Pancreas (tissue), 10 donors: ENCODE results near the gene SLC25A25. TPM values are rescaled to one million over a fixed set of nuclear protein-coding genes. Genes with fewer than 3 reads are reported as not detected.
A peak's percentile ranks its signal among the peaks of the same experiment; 100 is the strongest.

Experiments
- ATAC-seq, 4 donors: fragments of 200-7000 bp; cut with Tn5 transposase; one replicate each; pipeline versions ENCODE4 v1.8.0 to v1.9.1; 2020; ENCODE audit warnings: mild to moderate bottlenecking in 4 of 4, moderate library complexity in 4 of 4
- DNase-seq, 6 donors: peaks; one replicate each; pipeline ENCODE4 v3.0.0-alpha.2; 2020
- FAIRE-seq: peaks from 2 replicates; lab custom pipeline; 2012; peaks lifted over from hg19 to GRCh38; lab: Jason Lieb, UNC
- H3K27ac ChIP-seq, 4 donors: fragments of 200-600 bp; sonication (generic); 1 replicate in 3 of 4; 2 replicates in 1 of 4; pipeline versions ENCODE4 v1.5.0 to v1.8.0; 2020
- H3K27me3 ChIP-seq, 4 donors: fragments of 200-600 bp; one replicate each; pipeline ENCODE4 v1.8.0; 2021
- H3K36me3 ChIP-seq, 3 donors: fragments of 200-600 bp; sonication (generic) in 1 of 3; one replicate each; pipeline versions ENCODE4 v1.5.0 to v1.8.0; 2020 to 2021
- H3K4me1 ChIP-seq, 3 donors: fragments of 200-600 bp; one replicate each; pipeline ENCODE4 v1.8.0; 2021
- H3K4me3 ChIP-seq, 4 donors: fragments of 200-600 bp; sonication (generic) in 2 of 4; one replicate each; pipeline versions ENCODE4 v1.5.0 to v1.8.0; 2020 to 2021
- H3K9me3 ChIP-seq, 4 donors: fragments of 200-600 bp; one replicate each; pipeline ENCODE4 v1.8.0; 2021
- CTCF ChIP-seq, 4 donors: fragments of 200-600 bp; sonication (generic) in 3 of 4; IDR thresholded peaks; one replicate each; pipeline versions ENCODE4 v1.5.0 to v1.8.0; 2021; ENCODE audit warnings: antibody characterized with exemption in 4 of 4
- WGBS, 2 donors: extraction: QIAGEN DNeasy Blood & Tissue Kit; methylation state at CpG; one replicate each; pipeline ENCODE4 v1.1.7; 2013; 5-methylcytosine and 5-hydroxymethylcytosine counted together
- intact Hi-C, 3 donors: fragments of 100-400 bp; cut with DNase I; formaldehyde crosslinking; loops; one replicate each; pipeline versions ENCODE4 v1.11.1 to v1.14.2; 2022
- polyA plus RNA-seq, 2 donors: library from polyadenylated mRNA; stranded (reverse); fragments of 200-250 nt; gene quantifications; one replicate each; pipeline ENCODE4 v1.2.3, GENCODE V29; 2013
- total RNA-seq, 6 donors: library from RNA; stranded (reverse); fragmentation: NEBNext Ultra II Directional in 4 of 6; extraction: Animal tissue kit (Norgen Biotek cat#: 25700) in 4 of 6; gene quantifications; one replicate each; pipeline versions ENCODE4 v1.2.1 to v1.2.4, GENCODE V29; 2021 to 2023
- donor health status: healthy with polysubstance abuse.
- donor health status: DM: no; HTN: no; CAD: no; lungs with moderate emphysema.
- donor health status: DM: no; HTN: no; CAD: no.
- donor health status: control.
- donor health status: control.
- donor health status: Bipolar disorder and iron deficiency.
- donor health status: DM: yes; HTN: yes; CAD: no.
- donor health status: DM: no; HTN: no; CAD: no.
- donor health status: DM: no; HTN: no; CAD: no.
- donor health status: DM: yes; HTN: yes; CAD: no.

The SLC25A25 gene
- total and polyA plus RNA-seq, 8 donors, result 6.8 to 134 (median 43.1) TPM

- FAIRE-seq (no peak), DNase-seq (peak in 5 of 6 donors; percentile 55 to 83 (median 78))
- 54 to 59% methylated on average over 7 of the region's 7 CpGs for WGBS, 2 donors
Measured at GRCh38 chr9:128055344-128056040, 12.5 kb upstream of the SLC25A25 start.

GRCh38 chr9:128056086-128056485 is 11.9 kb upstream of the SLC25A25 start:
- ATAC-seq (no peak), FAIRE-seq (no peak), DNase-seq (peak in 3 of 6 donors; percentile 49 to 67 (median 53))
- H3K36me3 ChIP-seq, result no peaks in the 10 kb centered on the region
- intact Hi-C loops, result no loop called here
- peak overlapping the region; percentile 56 to 80 (median 64) for H3K27ac ChIP-seq
- no peaks in the 10 kb centered on the region for H3K9me3 ChIP-seq
- peaks cover 19 to 41% (median 31%) of the 10 kb centered on the region in 3 donors for H3K4me1 ChIP-seq
- no peaks in the 10 kb centered on the region for H3K27me3 ChIP-seq
- 74 to 92% methylated on average over 3 of the region's 3 CpGs for WGBS, 2 donors
- no peak for TF ChIP-seq CTCF (IDR thresholded peaks at IDR 0.05)
- H3K4me3 ChIP-seq, result no peak overlapping the region

More at GRCh38 chr9:128055344-128056040, 12.5 kb upstream of the SLC25A25 start:
- peak overlapping the region; percentile 56 to 80 (median 64) for H3K27ac ChIP-seq
- no peaks in the 10 kb centered on the region for H3K27me3 ChIP-seq
- H3K36me3 ChIP-seq, result no peaks in the 10 kb centered on the region
- peak; percentile 59 to 83 (median 70) for ATAC-seq
- H3K4me1 ChIP-seq, result peaks cover 19 to 41% (median 31%) of the 10 kb centered on the region in 3 donors
- no peak overlapping the region for H3K4me3 ChIP-seq
- no peaks in the 10 kb centered on the region for H3K9me3 ChIP-seq
- intact Hi-C loops, result no loop called here
- TF ChIP-seq CTCF (IDR thresholded peaks at IDR 0.05), result no peak

- intact Hi-C loops, result no loop called here
- Histone ChIP-seq H3K36me3 (no peaks in the 10 kb centered on the region), H3K27me3 (no peaks in the 10 kb centered on the region), H3K9me3 (no peaks in the 10 kb centered on the region), H3K4me1 (peaks cover 19 to 34% (median 31%) of the 10 kb centered on the region in 3 donors), H3K27ac (peak overlapping the region; percentile 56 to 80 (median 70)), H3K4me3 (no peak overlapping the region)
- FAIRE-seq (no peak), DNase-seq (peak in 5 of 6 donors; percentile 60 to 82 (median 75)), ATAC-seq (peak; percentile 59 to 77 (median 66))
- no peak for TF ChIP-seq CTCF (IDR thresholded peaks at IDR 0.05)
- WGBS, 2 donors, result 45% methylated on average over 14 of the region's 14 CpGs
Measured at GRCh38 chr9:128056887-128057723, 10.9 kb upstream of the SLC25A25 start.

GRCh38 chr9:128057724-128058409 is 10.2 kb upstream of the SLC25A25 start:
- Histone ChIP-seq H3K27ac (peak overlapping the region; percentile 56 to 80 (median 70)), H3K36me3 (no peaks in the 10 kb centered on the region), H3K4me3 (no peak overlapping the region), H3K4me1 (peaks cover 19 to 31% (median 30%) of the 10 kb centered on the region in 3 donors), H3K9me3 (no peaks in the 10 kb centered on the region), H3K27me3 (no peaks in the 10 kb centered on the region)
- FAIRE-seq, result no peak
- peak; percentile 17 to 36 (median 25) for ATAC-seq
- 48 to 52% methylated on average over 8 of the region's 8 CpGs for WGBS, 2 donors
- DNase-seq, result peak in 1 of 6 donors; percentile 7
- TF ChIP-seq CTCF (IDR thresholded peaks at IDR 0.05), result no peak
- intact Hi-C loops, result no loop called here
